DND-41 (cell line): Measurements from ENCODE around the gene BCL7C.

ENCODE experiments used
- ATAC-seq: fragments of 200-7000 bp; cut with Tn5 transposase; 3 replicates; pipeline ENCODE4 v1.9.1; 2021; ENCODE audit warnings: low read depth; ENCODE audit not compliant: insufficient read depth
- DNase-seq: peaks from one replicate; pipeline ENCODE4 v3.0.0-alpha.2; 2020
- H2AFZ ChIP-seq: 2 replicates; pipeline ENCODE4 v1.6.0; 2012; ENCODE audit warnings: low read depth, low read length
- H3K27ac ChIP-seq: 2 replicates; pipeline ENCODE4 v1.5.1; 2012; ENCODE audit warnings: low read length, inconsistent platforms
- H3K27me3 ChIP-seq: fragments of 200-600 bp; sonication (generic); 2 replicates; pipeline ENCODE4 v1.6.0; 2012; ENCODE audit warnings: low read length, mild to moderate bottlenecking, inconsistent platforms; ENCODE audit not compliant: insufficient read depth, poor library complexity
- H3K36me3 ChIP-seq: 2 replicates; pipeline ENCODE4 v1.5.1; 2012; ENCODE audit warnings: low read length, inconsistent platforms; ENCODE audit not compliant: insufficient read depth
- H3K4me1 ChIP-seq: 2 replicates; pipeline ENCODE4 v1.5.1; 2012; ENCODE audit warnings: mild to moderate bottlenecking, low read length; ENCODE audit not compliant: insufficient read depth
- H3K4me2 ChIP-seq: 2 replicates; pipeline ENCODE4 v1.6.0; 2012; ENCODE audit warnings: mild to moderate bottlenecking, moderate library complexity, low read length, inconsistent platforms; ENCODE audit not compliant: insufficient read depth
- H3K4me3 ChIP-seq, 2 experiments: fragments of 200-600 bp in 1 of 2; shearing (Covaris generic) in 1 of 2; 2 replicates each; pipeline ENCODE4 v1.5.1; 2012 to 2016; ENCODE audit warnings: inconsistent platforms in 2 of 2, low read length in 2 of 2, mild to moderate bottlenecking in 2 of 2, low read depth in 1 of 2, moderate library complexity in 1 of 2
- H3K79me2 ChIP-seq: 2 replicates; pipeline ENCODE4 v1.6.0; 2012; ENCODE audit warnings: low read length, inconsistent platforms; ENCODE audit not compliant: insufficient read depth
- H3K9ac ChIP-seq: 2 replicates; pipeline ENCODE4 v1.6.0; 2012; ENCODE audit warnings: low read depth, mild to moderate bottlenecking, inconsistent platforms, low read length, moderate library complexity
- H3K9me3 ChIP-seq: 2 replicates; pipeline ENCODE4 v1.5.1; 2012; ENCODE audit warnings: low read length, moderate library complexity, mild to moderate bottlenecking, inconsistent platforms; ENCODE audit not compliant: insufficient read depth, severe bottlenecking
- H4K20me1 ChIP-seq: 2 replicates; pipeline ENCODE4 v1.6.0; 2012; ENCODE audit warnings: low read length; ENCODE audit not compliant: insufficient read depth
- CTCF ChIP-seq: IDR thresholded peaks from 2 replicates; pipeline ENCODE4 v1.5.1; 2012; ENCODE audit warnings: borderline replicate concordance, low read length, moderate library complexity, mild to moderate bottlenecking; ENCODE audit not compliant: poor library complexity, severe bottlenecking; ENCODE audit errors: extremely low read depth
- EZH2 ChIP-seq: IDR thresholded peaks from 3 replicates; pipeline ENCODE4 v1.6.1; 2012; ENCODE audit warnings: borderline replicate concordance, low read depth, mild to moderate bottlenecking, moderate library complexity, low read length, inconsistent platforms; ENCODE audit not compliant: severe bottlenecking

BCL7C gene

DNA sequence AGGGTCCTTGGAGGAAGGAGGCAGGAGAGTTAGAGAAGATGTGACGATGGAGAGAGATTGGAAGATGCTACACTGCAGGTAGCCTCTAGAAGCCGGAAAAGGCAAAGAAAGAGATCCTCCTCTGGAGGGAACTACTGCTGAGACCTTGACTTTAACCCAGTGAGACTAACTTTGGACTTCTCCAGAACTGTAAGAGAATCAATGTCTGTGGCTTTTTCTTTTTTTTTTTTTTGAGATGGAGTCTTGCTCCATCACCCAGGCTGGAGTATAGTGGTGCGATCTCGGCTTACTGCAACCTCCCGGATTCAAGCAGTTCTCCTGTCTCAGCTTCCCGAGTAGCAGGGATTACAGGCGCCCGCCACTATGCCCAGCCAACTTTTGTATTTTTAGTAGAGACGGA, 8.7 kb downstream of the BCL7C start:
- Histone ChIP-seq H3K4me1 (no peaks in the 10 kb centered on the region), H3K4me2 (no peak overlapping the region), H3K9ac (no peak overlapping the region), H3K4me3 (no peak overlapping the region), H3K36me3 (peaks cover 66% of the 10 kb centered on the region), H2AFZ (no peak overlapping the region), H3K27me3 (no peaks in the 10 kb centered on the region), H4K20me1 (peaks cover 4% of the 10 kb centered on the region; the same call in 1 of the 2 replicates), H3K79me2 (peaks cover 8% of the 10 kb centered on the region; the same call in 1 of the 2 replicates), H3K9me3 (no peaks in the 10 kb centered on the region), H3K27ac (no peak overlapping the region)
- TF ChIP-seq EZH2 = no peak
- no peak for TF ChIP-seq CTCF
- DNase-seq (no peak), ATAC-seq (no peak)

- peaks cover 8% of the 10 kb centered on the region; the same call in 1 of the 2 replicates for H3K79me2 ChIP-seq
- no peaks in the 10 kb centered on the region for H3K4me1 ChIP-seq
- H3K27me3 ChIP-seq = no peaks in the 10 kb centered on the region
- peaks cover 4% of the 10 kb centered on the region; the same call in 1 of the 2 replicates for H4K20me1 ChIP-seq
- no peak overlapping the region for H3K4me3 ChIP-seq
- no peak overlapping the region for H3K4me2 ChIP-seq
- no peak overlapping the region for H2AFZ ChIP-seq
- H3K36me3 ChIP-seq = peaks cover 64% of the 10 kb centered on the region
- H3K9me3 ChIP-seq = no peaks in the 10 kb centered on the region
- no peak overlapping the region for H3K9ac ChIP-seq
- TF ChIP-seq CTCF = no peak
- TF ChIP-seq EZH2 = no peak
- H3K27ac ChIP-seq = no peak overlapping the region
- ATAC-seq = no peak
- no peak for DNase-seq
Measured at GRCh38 chr16:30884760-30885159, 9.1 kb downstream of the BCL7C start.

DNA sequence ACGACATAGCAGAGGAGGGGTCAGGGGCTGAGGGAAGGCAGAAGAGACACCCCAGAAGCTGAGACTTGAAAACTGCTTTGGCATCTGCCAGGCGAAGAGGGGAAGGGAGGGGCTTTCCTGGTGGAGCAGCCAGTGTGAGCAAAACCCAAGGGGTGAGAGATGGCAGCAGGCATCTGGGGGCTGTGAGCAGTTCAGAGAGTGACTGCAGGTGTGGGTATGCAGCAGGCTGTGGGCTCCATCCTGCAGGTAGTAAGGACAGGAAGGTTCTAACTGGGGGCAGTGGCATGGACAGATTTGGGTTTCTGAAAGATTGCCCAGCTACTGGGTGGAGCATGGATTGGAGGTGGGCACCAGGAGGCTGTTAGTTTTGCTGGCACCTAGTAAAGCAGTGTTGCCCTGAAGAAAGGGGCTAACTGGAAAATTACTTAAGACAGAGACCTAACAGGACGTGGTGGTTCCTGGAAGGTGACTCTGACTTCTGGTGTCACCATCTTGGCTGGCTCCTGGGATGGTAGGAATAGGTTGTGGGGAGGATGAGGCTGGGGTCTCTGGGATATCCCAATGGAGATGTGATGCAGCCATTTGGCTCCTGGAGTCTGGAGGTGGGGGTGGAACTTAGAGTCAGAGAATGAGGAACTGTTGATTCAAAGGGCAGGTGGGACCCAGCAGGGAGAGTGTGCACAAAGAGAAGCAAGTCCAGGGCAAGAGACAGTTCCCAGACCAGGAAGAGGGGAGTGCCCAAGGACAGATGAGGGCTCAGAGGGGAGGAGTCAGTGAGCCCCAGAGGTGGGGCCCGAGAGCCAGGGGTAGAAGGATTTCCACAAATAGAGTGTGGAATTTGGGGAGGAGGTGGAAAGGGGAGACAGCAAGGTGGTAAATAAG, 11.2 kb downstream of the BCL7C start:
- Histone ChIP-seq H4K20me1 (peaks cover 4% of the 10 kb centered on the region; the same call in 1 of the 2 replicates), H3K4me1 (peaks cover 1% of the 10 kb centered on the region), H3K27me3 (no peaks in the 10 kb centered on the region), H3K4me3 (no peak overlapping the region), H3K9me3 (no peaks in the 10 kb centered on the region), H3K36me3 (peaks cover 56% of the 10 kb centered on the region), H2AFZ (no peak overlapping the region), H3K79me2 (peaks cover 20% of the 10 kb centered on the region), H3K4me2 (no peak overlapping the region), H3K9ac (no peak overlapping the region), H3K27ac (peak overlapping the region; percentile 36)
- DNase-seq (no peak), ATAC-seq (0 out of 3 replicates have a peak, but pooled peaks have one; percentile 27)
- no peak for TF ChIP-seq CTCF
- no peak for TF ChIP-seq EZH2
